GM23338 (cell line): ENCODE data around the gene ADAMTS4. TPM values are rescaled to one million over a fixed set of nuclear protein-coding genes. Genes with fewer than 3 reads are reported as not detected.

Experiments
- ATAC-seq: fragments of 200-7000 bp; cut with Tn5 transposase; 3 replicates; pipeline ENCODE4 v1.9.1; 2020
- DNase-seq: peaks from one replicate; pipeline ENCODE4 v3.0.0-alpha.2; 2015; ENCODE audit warnings: low spot score
- H2AFZ ChIP-seq: fragments of 200-600 bp; sonication (generic); 2 replicates; pipeline ENCODE4 v1.8.0; 2016; ENCODE audit warnings: antibody characterized with exemption, mild to moderate bottlenecking, moderate library complexity
- H3F3A ChIP-seq: fragments of 200-600 bp; sonication (generic); replicated peaks from 2 replicates; pipeline ENCODE4 v1.8.0; 2017; ENCODE audit warnings: antibody characterized with exemption, mixed run types, low read depth
- H3K27ac ChIP-seq: fragments of 200-600 bp; sonication (generic); 2 replicates; pipeline ENCODE4 v1.6.1; 2016; ENCODE audit warnings: low read depth
- H3K27me3 ChIP-seq: fragments of 200-600 bp; sonication (generic); 2 replicates; pipeline ENCODE4 v1.8.0; 2016; ENCODE audit warnings: mild to moderate bottlenecking, mixed run types, moderate library complexity; ENCODE audit not compliant: insufficient read depth
- H3K36me3 ChIP-seq: fragments of 200-600 bp; sonication (generic); 2 replicates; pipeline ENCODE4 v1.8.0; 2016; ENCODE audit warnings: mild to moderate bottlenecking; ENCODE audit not compliant: insufficient read depth
- H3K4me1 ChIP-seq: fragments of 200-600 bp; sonication (generic); 2 replicates; pipeline ENCODE4 v1.8.0; 2016; ENCODE audit warnings: mild to moderate bottlenecking, moderate library complexity; ENCODE audit not compliant: insufficient read depth
- H3K4me2 ChIP-seq: fragments of 200-600 bp; sonication (generic); 2 replicates; pipeline ENCODE4 v1.7.1; 2017; ENCODE audit warnings: mixed run types
- H3K4me3 ChIP-seq: fragments of 200-600 bp; sonication (generic); 2 replicates; pipeline ENCODE4 v1.6.1; 2016; ENCODE audit warnings: mixed run types
- H3K79me2 ChIP-seq: fragments of 200-600 bp; sonication (generic); replicated peaks from 2 replicates; pipeline ENCODE4 v1.8.0; 2017; ENCODE audit warnings: mild to moderate bottlenecking; ENCODE audit not compliant: insufficient read depth
- H3K9me2 ChIP-seq: fragments of 200-600 bp; sonication (generic); 2 replicates; pipeline ENCODE4 v1.8.0; 2017; ENCODE audit not compliant: insufficient read depth
- H4K20me1 ChIP-seq: fragments of 200-600 bp; sonication (generic); replicated peaks from 2 replicates; pipeline ENCODE4 v1.8.0; 2017; ENCODE audit warnings: mild to moderate bottlenecking; ENCODE audit not compliant: insufficient read depth
- H3K27ac Mint-ChIP-seq: 2 replicates; pipeline ENCODE4 v1.8.0; 2020; ENCODE audit warnings: inconsistent platforms, mild to moderate bottlenecking, moderate library complexity, mixed read lengths
- H3K27me3 Mint-ChIP-seq: 3 replicates; pipeline ENCODE4 v1.8.0; 2022; ENCODE audit warnings: low read depth, mild to moderate bottlenecking, moderate library complexity, mixed read lengths, inconsistent platforms; ENCODE audit not compliant: insufficient read depth, poor library complexity
- H3K36me3 Mint-ChIP-seq: 3 replicates; pipeline ENCODE4 v1.8.0; 2021; ENCODE audit warnings: low read depth, mild to moderate bottlenecking, inconsistent platforms, moderate library complexity, mixed read lengths
- H3K4me1 Mint-ChIP-seq: 3 replicates; pipeline ENCODE4 v1.8.0; 2020; ENCODE audit warnings: mild to moderate bottlenecking, inconsistent platforms, mixed read lengths
- H3K4me3 Mint-ChIP-seq: 3 replicates; pipeline ENCODE4 v1.8.0; 2021; ENCODE audit warnings: moderate library complexity, mild to moderate bottlenecking, inconsistent platforms, mixed read lengths
- H3K9me3 Mint-ChIP-seq: 3 replicates; pipeline ENCODE4 v1.8.0; 2020; ENCODE audit warnings: moderate library complexity, mild to moderate bottlenecking, inconsistent platforms, mixed read lengths
- CREB1 ChIP-seq: fragments of 250-450 bp; sonication (Bioruptor Pico); IDR thresholded peaks from 2 replicates; pipeline ENCODE4 v1.5.0; 2020; ENCODE audit warnings: low read depth, mild to moderate bottlenecking, moderate library complexity
- EZH2 ChIP-seq: fragments of 200-600 bp; sonication (generic); IDR thresholded peaks from one replicate; pipeline ENCODE4 v1.8.0; 2017; ENCODE audit warnings: antibody characterized with exemption, mild to moderate bottlenecking, low read depth; ENCODE audit not compliant: unreplicated experiment
- ZNF331 ChIP-seq: fragments of 250-450 bp; sonication (Bioruptor Pico); IDR thresholded peaks from 2 replicates; pipeline ENCODE4 v1.5.0; 2020; ENCODE audit warnings: low read depth, mild to moderate bottlenecking, moderate library complexity
- polyA plus RNA-seq: library from polyadenylated mRNA; unstranded; fragments of >200 nt; fragmentation: Nextera tagmentation; extraction: Ambion mirVana; gene quantifications from 2 replicates; pipeline ENCODE4 v1.2.1, GENCODE V29; 2016
- total RNA-seq: library from RNA; depleted of rRNA; stranded (reverse); fragments of >200 nt; shearing (Covaris generic); gene quantifications from 2 replicates; pipeline ENCODE4 v1.2.3, GENCODE V29; 2014
- TF ChIP-seq, protein P1 (sequence below): IDR thresholded peaks from 2 replicates; pipeline ENCODE4 v1.6.1; 2016; ENCODE audit warnings: antibody characterized with exemption
- TF ChIP-seq, protein P2 (sequence below): IDR thresholded peaks from one replicate; pipeline ENCODE4 v1.6.1; 2018; ENCODE audit warnings: antibody characterized with exemption; ENCODE audit not compliant: unreplicated experiment
- TF ChIP-seq, protein P3 (sequence below): fragments of 250-450 bp; sonication (Bioruptor Pico); IDR thresholded peaks from 2 replicates; pipeline ENCODE4 v1.5.0; 2020; ENCODE audit warnings: mild to moderate bottlenecking, moderate library complexity

ADAMTS4 gene
- total and polyA plus RNA-seq, 2 experiments from 2014 or later, result 1.3 to 5.2 TPM

DNA sequence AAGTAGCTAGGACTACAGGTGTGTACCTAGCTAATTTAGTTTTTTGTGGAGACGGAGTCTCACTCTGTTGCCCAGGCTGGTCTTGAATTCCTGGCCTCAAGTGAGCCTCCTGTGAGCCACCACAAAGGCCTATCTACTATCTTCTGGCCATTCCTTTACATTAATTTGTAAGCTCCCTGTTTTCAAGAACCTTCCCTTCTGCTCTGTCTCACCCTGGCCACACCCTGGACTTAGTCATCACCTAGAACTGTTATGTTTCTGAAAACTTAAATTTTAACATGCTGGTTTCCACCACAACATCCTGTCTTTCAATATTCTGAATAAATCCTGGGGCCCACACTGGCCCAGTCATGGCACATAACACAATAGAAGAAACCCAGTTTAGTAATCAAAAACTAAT is 16.6 kb downstream of the ADAMTS4 start:
- DNase-seq, result no peak
- no peaks in the 10 kb centered on the region for H3K36me3 ChIP-seq
- H3K27me3 ChIP-seq, result no peaks in the 10 kb centered on the region
- no peak overlapping the region for H3K27ac ChIP-seq
- no peaks in the 10 kb centered on the region for H3K79me2 ChIP-seq
- H3K4me2 ChIP-seq, result no peak overlapping the region
- H3K4me3 ChIP-seq, result no peak overlapping the region
- no peaks in the 10 kb centered on the region for H4K20me1 ChIP-seq
- no peaks in the 10 kb centered on the region for H3K9me2 ChIP-seq
- H3K27ac Mint-ChIP-seq, result no peak overlapping the region
- peaks cover 12% of the 10 kb centered on the region for H3K4me1 Mint-ChIP-seq
- H3K4me1 ChIP-seq, result peaks cover 9% of the 10 kb centered on the region; the same call in 1 of the 2 replicates
- H2AFZ ChIP-seq, result no peak overlapping the region
- no peak overlapping the region for H3K4me3 Mint-ChIP-seq
- H3F3A ChIP-seq, result no peaks in the 10 kb centered on the region
- peaks cover 4% of the 10 kb centered on the region for H3K27me3 Mint-ChIP-seq
- ATAC-seq, result no peak
- TF ChIP-seq, protein P1, sequence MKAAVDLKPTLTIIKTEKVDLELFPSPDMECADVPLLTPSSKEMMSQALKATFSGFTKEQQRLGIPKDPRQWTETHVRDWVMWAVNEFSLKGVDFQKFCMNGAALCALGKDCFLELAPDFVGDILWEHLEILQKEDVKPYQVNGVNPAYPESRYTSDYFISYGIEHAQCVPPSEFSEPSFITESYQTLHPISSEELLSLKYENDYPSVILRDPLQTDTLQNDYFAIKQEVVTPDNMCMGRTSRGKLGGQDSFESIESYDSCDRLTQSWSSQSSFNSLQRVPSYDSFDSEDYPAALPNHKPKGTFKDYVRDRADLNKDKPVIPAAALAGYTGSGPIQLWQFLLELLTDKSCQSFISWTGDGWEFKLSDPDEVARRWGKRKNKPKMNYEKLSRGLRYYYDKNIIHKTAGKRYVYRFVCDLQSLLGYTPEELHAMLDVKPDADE, result no peak
- TF ChIP-seq, protein P2, sequence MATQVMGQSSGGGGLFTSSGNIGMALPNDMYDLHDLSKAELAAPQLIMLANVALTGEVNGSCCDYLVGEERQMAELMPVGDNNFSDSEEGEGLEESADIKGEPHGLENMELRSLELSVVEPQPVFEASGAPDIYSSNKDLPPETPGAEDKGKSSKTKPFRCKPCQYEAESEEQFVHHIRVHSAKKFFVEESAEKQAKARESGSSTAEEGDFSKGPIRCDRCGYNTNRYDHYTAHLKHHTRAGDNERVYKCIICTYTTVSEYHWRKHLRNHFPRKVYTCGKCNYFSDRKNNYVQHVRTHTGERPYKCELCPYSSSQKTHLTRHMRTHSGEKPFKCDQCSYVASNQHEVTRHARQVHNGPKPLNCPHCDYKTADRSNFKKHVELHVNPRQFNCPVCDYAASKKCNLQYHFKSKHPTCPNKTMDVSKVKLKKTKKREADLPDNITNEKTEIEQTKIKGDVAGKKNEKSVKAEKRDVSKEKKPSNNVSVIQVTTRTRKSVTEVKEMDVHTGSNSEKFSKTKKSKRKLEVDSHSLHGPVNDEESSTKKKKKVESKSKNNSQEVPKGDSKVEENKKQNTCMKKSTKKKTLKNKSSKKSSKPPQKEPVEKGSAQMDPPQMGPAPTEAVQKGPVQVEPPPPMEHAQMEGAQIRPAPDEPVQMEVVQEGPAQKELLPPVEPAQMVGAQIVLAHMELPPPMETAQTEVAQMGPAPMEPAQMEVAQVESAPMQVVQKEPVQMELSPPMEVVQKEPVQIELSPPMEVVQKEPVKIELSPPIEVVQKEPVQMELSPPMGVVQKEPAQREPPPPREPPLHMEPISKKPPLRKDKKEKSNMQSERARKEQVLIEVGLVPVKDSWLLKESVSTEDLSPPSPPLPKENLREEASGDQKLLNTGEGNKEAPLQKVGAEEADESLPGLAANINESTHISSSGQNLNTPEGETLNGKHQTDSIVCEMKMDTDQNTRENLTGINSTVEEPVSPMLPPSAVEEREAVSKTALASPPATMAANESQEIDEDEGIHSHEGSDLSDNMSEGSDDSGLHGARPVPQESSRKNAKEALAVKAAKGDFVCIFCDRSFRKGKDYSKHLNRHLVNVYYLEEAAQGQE, result no peak
- TF ChIP-seq ZNF331 (CRISPR knock-in tag), result no peak
- TF ChIP-seq EZH2, result no peak
- TF ChIP-seq, protein P3, sequence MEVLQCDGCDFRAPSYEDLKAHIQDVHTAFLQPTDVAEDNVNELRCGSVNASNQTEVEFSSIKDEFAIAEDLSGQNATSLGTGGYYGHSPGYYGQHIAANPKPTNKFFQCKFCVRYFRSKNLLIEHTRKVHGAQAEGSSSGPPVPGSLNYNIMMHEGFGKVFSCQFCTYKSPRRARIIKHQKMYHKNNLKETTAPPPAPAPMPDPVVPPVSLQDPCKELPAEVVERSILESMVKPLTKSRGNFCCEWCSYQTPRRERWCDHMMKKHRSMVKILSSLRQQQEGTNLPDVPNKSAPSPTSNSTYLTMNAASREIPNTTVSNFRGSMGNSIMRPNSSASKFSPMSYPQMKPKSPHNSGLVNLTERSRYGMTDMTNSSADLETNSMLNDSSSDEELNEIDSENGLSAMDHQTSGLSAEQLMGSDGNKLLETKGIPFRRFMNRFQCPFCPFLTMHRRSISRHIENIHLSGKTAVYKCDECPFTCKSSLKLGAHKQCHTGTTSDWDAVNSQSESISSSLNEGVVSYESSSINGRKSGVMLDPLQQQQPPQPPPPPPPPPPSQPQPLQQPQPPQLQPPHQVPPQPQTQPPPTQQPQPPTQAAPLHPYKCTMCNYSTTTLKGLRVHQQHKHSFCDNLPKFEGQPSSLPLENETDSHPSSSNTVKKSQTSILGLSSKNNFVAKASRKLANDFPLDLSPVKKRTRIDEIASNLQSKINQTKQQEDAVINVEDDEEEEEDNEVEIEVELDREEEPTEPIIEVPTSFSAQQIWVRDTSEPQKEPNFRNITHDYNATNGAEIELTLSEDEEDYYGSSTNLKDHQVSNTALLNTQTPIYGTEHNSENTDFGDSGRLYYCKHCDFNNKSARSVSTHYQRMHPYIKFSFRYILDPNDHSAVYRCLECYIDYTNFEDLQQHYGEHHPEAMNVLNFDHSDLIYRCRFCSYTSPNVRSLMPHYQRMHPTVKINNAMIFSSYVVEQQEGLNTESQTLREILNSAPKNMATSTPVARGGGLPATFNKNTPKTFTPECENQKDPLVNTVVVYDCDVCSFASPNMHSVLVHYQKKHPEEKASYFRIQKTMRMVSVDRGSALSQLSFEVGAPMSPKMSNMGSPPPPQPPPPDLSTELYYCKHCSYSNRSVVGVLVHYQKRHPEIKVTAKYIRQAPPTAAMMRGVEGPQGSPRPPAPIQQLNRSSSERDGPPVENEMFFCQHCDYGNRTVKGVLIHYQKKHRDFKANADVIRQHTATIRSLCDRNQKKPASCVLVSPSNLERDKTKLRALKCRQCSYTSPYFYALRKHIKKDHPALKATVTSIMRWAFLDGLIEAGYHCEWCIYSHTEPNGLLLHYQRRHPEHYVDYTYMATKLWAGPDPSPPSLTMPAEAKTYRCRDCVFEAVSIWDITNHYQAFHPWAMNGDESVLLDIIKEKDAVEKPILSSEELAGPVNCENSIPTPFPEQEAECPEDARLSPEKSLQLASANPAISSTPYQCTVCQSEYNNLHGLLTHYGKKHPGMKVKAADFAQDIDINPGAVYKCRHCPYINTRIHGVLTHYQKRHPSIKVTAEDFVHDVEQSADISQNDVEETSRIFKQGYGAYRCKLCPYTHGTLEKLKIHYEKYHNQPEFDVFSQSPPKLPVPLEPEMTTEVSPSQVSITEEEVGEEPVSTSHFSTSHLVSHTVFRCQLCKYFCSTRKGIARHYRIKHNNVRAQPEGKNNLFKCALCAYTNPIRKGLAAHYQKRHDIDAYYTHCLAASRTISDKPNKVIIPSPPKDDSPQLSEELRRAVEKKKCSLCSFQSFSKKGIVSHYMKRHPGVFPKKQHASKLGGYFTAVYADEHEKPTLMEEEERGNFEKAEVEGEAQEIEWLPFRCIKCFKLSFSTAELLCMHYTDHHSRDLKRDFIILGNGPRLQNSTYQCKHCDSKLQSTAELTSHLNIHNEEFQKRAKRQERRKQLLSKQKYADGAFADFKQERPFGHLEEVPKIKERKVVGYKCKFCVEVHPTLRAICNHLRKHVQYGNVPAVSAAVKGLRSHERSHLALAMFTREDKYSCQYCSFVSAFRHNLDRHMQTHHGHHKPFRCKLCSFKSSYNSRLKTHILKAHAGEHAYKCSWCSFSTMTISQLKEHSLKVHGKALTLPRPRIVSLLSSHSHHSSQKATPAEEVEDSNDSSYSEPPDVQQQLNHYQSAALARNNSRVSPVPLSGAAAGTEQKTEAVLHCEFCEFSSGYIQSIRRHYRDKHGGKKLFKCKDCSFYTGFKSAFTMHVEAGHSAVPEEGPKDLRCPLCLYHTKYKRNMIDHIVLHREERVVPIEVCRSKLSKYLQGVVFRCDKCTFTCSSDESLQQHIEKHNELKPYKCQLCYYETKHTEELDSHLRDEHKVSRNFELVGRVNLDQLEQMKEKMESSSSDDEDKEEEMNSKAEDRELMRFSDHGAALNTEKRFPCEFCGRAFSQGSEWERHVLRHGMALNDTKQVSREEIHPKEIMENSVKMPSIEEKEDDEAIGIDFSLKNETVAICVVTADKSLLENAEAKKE (CRISPR knock-in tag), result no peak
- no peak for TF ChIP-seq CREB1 (CRISPR knock-in tag)
- H3K36me3 Mint-ChIP-seq, result no peaks in the 10 kb centered on the region
- H3K9me3 Mint-ChIP-seq, result no peaks in the 10 kb centered on the region
